Testis (tissue), 2 donors: Measurements from ENCODE around the gene MOBP.

Experiments
- CTCF ChIP-seq, 3 experiments: fragments of 450-650 bp in 2 of 3; fragments of 200-600 bp in 1 of 3; sonication (generic) in 1 of 3; IDR thresholded peaks; one replicate each; pipeline ENCODE4 v1.5.1; 2016 to 2019; ENCODE audit warnings: antibody characterized with exemption in 3 of 3, mild to moderate bottlenecking in 2 of 3, moderate library complexity in 1 of 3
- POLR2A ChIP-seq: fragments of 450-650 bp; IDR thresholded peaks from one replicate; pipeline ENCODE4 v1.6.1; 2017; ENCODE audit warnings: antibody characterized with exemption, mild to moderate bottlenecking, moderate library complexity

DNA sequence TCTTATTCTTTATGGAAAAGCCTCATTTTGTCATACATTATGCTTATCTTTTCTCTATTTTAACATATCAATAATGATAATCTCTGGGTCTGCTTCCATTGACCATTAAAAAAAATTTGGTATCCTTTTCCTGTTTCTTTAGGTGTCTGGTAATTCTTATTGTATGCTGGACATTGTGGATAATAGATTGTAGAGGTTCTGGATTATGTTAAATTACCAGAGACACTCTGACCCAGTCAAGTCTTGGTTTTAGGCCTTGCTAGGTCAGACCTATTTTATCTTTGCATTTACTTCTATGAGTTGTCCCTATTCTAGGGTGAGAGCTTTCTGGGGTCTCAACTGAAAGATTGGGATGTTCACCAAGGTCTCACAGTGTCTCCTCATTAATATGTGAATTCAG lies 9.3 kb downstream of the MOBP start:
- no peak for TF ChIP-seq CTCF (IDR thresholded peaks at IDR 0.05)
- no peak for TF ChIP-seq POLR2A
